ENCODE measurements around the gene OTUD5. TPM values are rescaled to one million over a fixed set of nuclear protein-coding genes. Genes with fewer than 3 reads are reported as not detected.

The OTUD5 gene
- total RNA-seq, 1 experiment from 2014 or later: 59.5 TPM

DNA sequence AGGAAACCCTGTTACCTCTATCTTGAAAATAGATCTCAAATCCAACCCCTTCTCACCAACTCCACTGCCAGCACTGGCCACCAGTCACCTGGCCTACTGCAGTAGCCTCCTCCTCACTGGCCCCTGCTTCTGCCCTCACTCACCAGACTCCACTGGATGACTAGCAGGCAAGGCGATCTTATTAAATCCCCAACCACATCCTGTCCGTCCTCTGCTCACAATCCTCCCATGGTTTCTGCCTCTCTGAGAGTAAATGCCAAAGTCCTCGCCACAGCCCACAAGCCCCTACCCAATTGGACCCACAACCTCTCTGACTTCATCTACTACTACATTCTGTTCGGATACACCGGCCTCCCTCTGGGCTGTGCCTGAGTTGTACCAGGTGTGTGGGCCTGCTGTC, 33.1 kb downstream of the OTUD5 start:
- BruUV-seq (replicated peaks): no TSS peak
- intact Hi-C loops (cut with micrococcal nuclease; ENCODE audit: unreplicated experiment) (no loop called here), in situ Hi-C loops (cut with HindIII; ENCODE audit: low pct_unique_long_range_greater_than_20kb, low sequenced_read_pairs) (no loop called here)
- DNase-seq (ENCODE audit: low read depth, low spot score) (no peak), ATAC-seq (no peak)
- peaks cover 8% of the 10 kb centered on the region; the same call in 1 of the 2 replicates for H3K4me1 ChIP-seq (ENCODE audit: control insufficient read depth, insufficient read depth, low read length)
- H3K9me3 ChIP-seq (ENCODE audit: control insufficient read depth, insufficient read depth, low read depth, low read length): no peaks in the 10 kb centered on the region
- H3K36me3 ChIP-seq (ENCODE audit: control insufficient read depth, insufficient read depth, low read length): no peaks in the 10 kb centered on the region; the same call in 1 of the 2 replicates
- ChIA-PET POLR2A (interaction anchor here (0.6 kb wide), 1 partner anchor 21 kb away, joined by 20 read pairs; no protein-coding TSS in a partner anchor), CTCF (no interaction called here)
- no peaks in the 10 kb centered on the region for H3K27me3 ChIP-seq (ENCODE audit: control insufficient read depth, insufficient read depth, low read length)
- H3K27ac ChIP-seq (ENCODE audit: low read length): no peak overlapping the region
- no peak for TF ChIP-seq CTCF (IDR thresholded peaks at IDR 0.05)
- TF ChIP-seq TCF7L2 (IDR thresholded peaks at IDR 0.05; ENCODE audit: low read depth, low read length): no peak
- no peak for TF ChIP-seq SIN3A (IDR thresholded peaks at IDR 0.05; ENCODE audit: borderline replicate concordance, insufficient read depth, low read depth, low read length)
- TF ChIP-seq, protein P1, sequence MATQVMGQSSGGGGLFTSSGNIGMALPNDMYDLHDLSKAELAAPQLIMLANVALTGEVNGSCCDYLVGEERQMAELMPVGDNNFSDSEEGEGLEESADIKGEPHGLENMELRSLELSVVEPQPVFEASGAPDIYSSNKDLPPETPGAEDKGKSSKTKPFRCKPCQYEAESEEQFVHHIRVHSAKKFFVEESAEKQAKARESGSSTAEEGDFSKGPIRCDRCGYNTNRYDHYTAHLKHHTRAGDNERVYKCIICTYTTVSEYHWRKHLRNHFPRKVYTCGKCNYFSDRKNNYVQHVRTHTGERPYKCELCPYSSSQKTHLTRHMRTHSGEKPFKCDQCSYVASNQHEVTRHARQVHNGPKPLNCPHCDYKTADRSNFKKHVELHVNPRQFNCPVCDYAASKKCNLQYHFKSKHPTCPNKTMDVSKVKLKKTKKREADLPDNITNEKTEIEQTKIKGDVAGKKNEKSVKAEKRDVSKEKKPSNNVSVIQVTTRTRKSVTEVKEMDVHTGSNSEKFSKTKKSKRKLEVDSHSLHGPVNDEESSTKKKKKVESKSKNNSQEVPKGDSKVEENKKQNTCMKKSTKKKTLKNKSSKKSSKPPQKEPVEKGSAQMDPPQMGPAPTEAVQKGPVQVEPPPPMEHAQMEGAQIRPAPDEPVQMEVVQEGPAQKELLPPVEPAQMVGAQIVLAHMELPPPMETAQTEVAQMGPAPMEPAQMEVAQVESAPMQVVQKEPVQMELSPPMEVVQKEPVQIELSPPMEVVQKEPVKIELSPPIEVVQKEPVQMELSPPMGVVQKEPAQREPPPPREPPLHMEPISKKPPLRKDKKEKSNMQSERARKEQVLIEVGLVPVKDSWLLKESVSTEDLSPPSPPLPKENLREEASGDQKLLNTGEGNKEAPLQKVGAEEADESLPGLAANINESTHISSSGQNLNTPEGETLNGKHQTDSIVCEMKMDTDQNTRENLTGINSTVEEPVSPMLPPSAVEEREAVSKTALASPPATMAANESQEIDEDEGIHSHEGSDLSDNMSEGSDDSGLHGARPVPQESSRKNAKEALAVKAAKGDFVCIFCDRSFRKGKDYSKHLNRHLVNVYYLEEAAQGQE (IDR thresholded peaks at IDR 0.05; ENCODE audit: insufficient read depth in 1 of 2, low read depth in 2 of 2, low read length in 1 of 2): no peak
- TF ChIP-seq POLR2AphosphoS5 (IDR thresholded peaks at IDR 0.05; ENCODE audit: low read depth, low read length): no peak
- H3K4me3 ChIP-seq (ENCODE audit: low read depth in 2 of 2, low read length in 2 of 2): no peak overlapping the region

DNA sequence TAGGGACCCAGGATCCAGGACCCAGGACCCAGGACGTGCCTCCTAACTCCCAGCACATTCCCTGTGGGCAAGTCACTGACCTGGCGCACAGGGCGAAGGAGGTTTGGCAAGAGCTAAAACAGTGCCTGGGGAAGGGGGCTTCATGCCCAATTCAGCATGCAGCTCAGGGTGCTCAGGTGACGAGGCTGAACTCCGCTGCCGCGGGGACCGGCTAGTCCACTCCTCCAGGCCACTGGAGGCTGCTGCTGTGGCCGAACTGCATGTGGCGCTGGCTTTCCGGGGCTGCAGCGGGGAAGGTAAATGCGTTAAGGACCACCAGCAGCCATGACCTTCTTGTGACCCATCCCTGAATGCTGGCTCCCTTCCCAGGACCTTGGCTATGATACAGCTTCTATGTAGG, 33.6 kb downstream of the OTUD5 start:
- TF ChIP-seq POLR2AphosphoS5 (IDR thresholded peaks at IDR 0.05; ENCODE audit: low read depth, low read length) (no peak), TCF7L2 (IDR thresholded peaks at IDR 0.05; ENCODE audit: low read depth, low read length) (no peak), SIN3A (IDR thresholded peaks at IDR 0.05; ENCODE audit: borderline replicate concordance, insufficient read depth, low read depth, low read length) (no peak), CTCF (IDR thresholded peaks at IDR 0.05) (no peak)
- TF ChIP-seq, protein P1 (IDR thresholded peaks at IDR 0.05; ENCODE audit: insufficient read depth in 1 of 2, low read depth in 2 of 2, low read length in 1 of 2): no peak
- intact Hi-C loops (cut with micrococcal nuclease; ENCODE audit: unreplicated experiment) (no loop called here), in situ Hi-C loops (cut with HindIII; ENCODE audit: low pct_unique_long_range_greater_than_20kb, low sequenced_read_pairs) (no loop called here)
- ChIA-PET POLR2A (no interaction called here), CTCF (no interaction called here)
- peaks cover 8% of the 10 kb centered on the region; the same call in 1 of the 2 replicates for H3K4me1 ChIP-seq (ENCODE audit: control insufficient read depth, insufficient read depth, low read length)
- no peak overlapping the region for H3K4me3 ChIP-seq (ENCODE audit: low read depth in 2 of 2, low read length in 2 of 2)
- BruUV-seq (replicated peaks): no TSS peak
- no peaks in the 10 kb centered on the region for H3K9me3 ChIP-seq (ENCODE audit: control insufficient read depth, insufficient read depth, low read depth, low read length)
- H3K27ac ChIP-seq (ENCODE audit: low read length): no peak overlapping the region
- DNase-seq (ENCODE audit: low read depth, low spot score): no peak
- ATAC-seq: no peak
- H3K36me3 ChIP-seq (ENCODE audit: control insufficient read depth, insufficient read depth, low read length): no peaks in the 10 kb centered on the region; the same call in 1 of the 2 replicates
- no peaks in the 10 kb centered on the region for H3K27me3 ChIP-seq (ENCODE audit: control insufficient read depth, insufficient read depth, low read length)

Data from Panc1 (cell line).